ENCODE measurements around the gene DHRS3.
"Not testable (repeated sequence)": the region's sequence is repeated elsewhere in the genome, so short reads cannot be mapped to it uniquely, and the experiment has no call there.

The DHRS3 gene

GRCh38 chr1:12537294-12537693 is 80.7 kb downstream of the DHRS3 start:
- no peak for DNase-seq

GRCh38 chr1:12536023-12536639 is 81.9 kb downstream of the DHRS3 start:
- DNase-seq: no peak

GRCh38 chr1:12532405-12533315 is 85.3 kb downstream of the DHRS3 start:
- DNase-seq: no peak

GRCh38 chr1:12531179-12531499 is 86.9 kb downstream of the DHRS3 start:
- DNase-seq: no peak

GRCh38 chr1:12530462-12531178 is 87.4 kb downstream of the DHRS3 start:
- DNase-seq: no peak

GRCh38 chr1:12529640-12530174 is 88.3 kb downstream of the DHRS3 start:
- DNase-seq: no peak

GRCh38 chr1:12528021-12528852 is 89.8 kb downstream of the DHRS3 start:
- DNase-seq: no peak

- DNase-seq: no peak
These were observed 90.4 kb downstream of the DHRS3 start for GRCh38 chr1:12527564-12527963.

- DNase-seq: no peak
These were observed 92.5 kb downstream of the DHRS3 start for GRCh38 chr1:12525311-12526181.

GRCh38 chr1:12524266-12524665 is 93.7 kb downstream of the DHRS3 start:
- no peak for DNase-seq

GRCh38 chr1:12522780-12523179 is 95.2 kb downstream of the DHRS3 start:
- not testable (repeated sequence) for DNase-seq

GRCh38 chr1:12521096-12521495 is 96.9 kb downstream of the DHRS3 start:
- no peak for DNase-seq

GRCh38 chr1:12519693-12520364 is 98.2 kb downstream of the DHRS3 start:
- DNase-seq: no peak

GRCh38 chr1:12518931-12519692 is 98.9 kb downstream of the DHRS3 start:
- DNase-seq: no peak

Data from SIG-M5 (cell line).